ENCODE results near the gene NAALADL2.

- TF ChIP-seq, protein P1, sequence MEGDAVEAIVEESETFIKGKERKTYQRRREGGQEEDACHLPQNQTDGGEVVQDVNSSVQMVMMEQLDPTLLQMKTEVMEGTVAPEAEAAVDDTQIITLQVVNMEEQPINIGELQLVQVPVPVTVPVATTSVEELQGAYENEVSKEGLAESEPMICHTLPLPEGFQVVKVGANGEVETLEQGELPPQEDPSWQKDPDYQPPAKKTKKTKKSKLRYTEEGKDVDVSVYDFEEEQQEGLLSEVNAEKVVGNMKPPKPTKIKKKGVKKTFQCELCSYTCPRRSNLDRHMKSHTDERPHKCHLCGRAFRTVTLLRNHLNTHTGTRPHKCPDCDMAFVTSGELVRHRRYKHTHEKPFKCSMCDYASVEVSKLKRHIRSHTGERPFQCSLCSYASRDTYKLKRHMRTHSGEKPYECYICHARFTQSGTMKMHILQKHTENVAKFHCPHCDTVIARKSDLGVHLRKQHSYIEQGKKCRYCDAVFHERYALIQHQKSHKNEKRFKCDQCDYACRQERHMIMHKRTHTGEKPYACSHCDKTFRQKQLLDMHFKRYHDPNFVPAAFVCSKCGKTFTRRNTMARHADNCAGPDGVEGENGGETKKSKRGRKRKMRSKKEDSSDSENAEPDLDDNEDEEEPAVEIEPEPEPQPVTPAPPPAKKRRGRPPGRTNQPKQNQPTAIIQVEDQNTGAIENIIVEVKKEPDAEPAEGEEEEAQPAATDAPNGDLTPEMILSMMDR (conservative IDR thresholded peaks at IDR 0.05; ENCODE audit: low read depth, low read length): no peak
- TF ChIP-seq POLR2A (IDR thresholded peaks at IDR 0.05; ENCODE audit: low read depth, low read length) (no peak), BHLHE40 (IDR thresholded peaks at IDR 0.05; ENCODE audit: low read depth, low read length) (no peak), CEBPB (IDR thresholded peaks at IDR 0.05; ENCODE audit: low read depth, low read length) (no peak)
These were observed 387.1 kb downstream of the NAALADL2 start for GRCh38 chr3:175246234-175246633.

Data from IMR-90 (cell line).